ENCODE results near the gene LYAR. TPM values are rescaled to one million over a fixed set of nuclear protein-coding genes. Genes with fewer than 3 reads are reported as not detected.

LYAR gene
- total RNA-seq, 1 donor from 2014 or later, result 15.9 TPM

DNA sequence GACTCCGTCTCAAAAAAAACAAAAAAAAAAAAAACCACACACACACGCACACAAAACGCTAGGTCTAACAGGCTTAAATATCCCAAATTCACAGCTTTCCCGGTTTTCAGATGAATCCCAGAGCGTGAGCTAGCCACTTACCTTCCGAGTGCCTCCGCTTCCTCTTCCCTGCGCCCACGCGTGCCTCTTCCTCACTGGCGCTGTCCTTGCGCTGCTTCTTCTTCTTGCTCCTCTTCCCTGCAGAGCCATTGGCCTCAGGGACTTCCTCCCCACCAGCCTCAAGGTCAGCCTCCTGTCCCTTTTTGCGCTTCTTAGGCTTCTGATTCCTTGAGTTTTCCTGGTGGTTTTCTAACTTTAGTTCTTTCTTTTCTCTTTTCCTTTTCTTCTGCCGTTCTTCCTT lies 15.7 kb downstream of the LYAR start:
- ChIA-PET POLR2A (no interaction called here), CTCF (no interaction called here)
- no peak overlapping the region for H3K27ac Mint-ChIP-seq
- ATAC-seq (ENCODE audit: low read depth) (no peak), DNase-seq (no peak)
- peaks cover 81% of the 10 kb centered on the region for H3K36me3 Mint-ChIP-seq (ENCODE audit: low read depth)
- intact Hi-C loops (cut with micrococcal nuclease), result no loop called here
- no peak overlapping the region for H3K4me3 Mint-ChIP-seq
- no peaks in the 10 kb centered on the region for H3K9me3 Mint-ChIP-seq
- TF ChIP-seq, protein P1, sequence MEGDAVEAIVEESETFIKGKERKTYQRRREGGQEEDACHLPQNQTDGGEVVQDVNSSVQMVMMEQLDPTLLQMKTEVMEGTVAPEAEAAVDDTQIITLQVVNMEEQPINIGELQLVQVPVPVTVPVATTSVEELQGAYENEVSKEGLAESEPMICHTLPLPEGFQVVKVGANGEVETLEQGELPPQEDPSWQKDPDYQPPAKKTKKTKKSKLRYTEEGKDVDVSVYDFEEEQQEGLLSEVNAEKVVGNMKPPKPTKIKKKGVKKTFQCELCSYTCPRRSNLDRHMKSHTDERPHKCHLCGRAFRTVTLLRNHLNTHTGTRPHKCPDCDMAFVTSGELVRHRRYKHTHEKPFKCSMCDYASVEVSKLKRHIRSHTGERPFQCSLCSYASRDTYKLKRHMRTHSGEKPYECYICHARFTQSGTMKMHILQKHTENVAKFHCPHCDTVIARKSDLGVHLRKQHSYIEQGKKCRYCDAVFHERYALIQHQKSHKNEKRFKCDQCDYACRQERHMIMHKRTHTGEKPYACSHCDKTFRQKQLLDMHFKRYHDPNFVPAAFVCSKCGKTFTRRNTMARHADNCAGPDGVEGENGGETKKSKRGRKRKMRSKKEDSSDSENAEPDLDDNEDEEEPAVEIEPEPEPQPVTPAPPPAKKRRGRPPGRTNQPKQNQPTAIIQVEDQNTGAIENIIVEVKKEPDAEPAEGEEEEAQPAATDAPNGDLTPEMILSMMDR (IDR thresholded peaks at IDR 0.05), result no peak
- no peaks in the 10 kb centered on the region for H3K4me1 Mint-ChIP-seq
- H3K27me3 Mint-ChIP-seq, result no peaks in the 10 kb centered on the region

DNA sequence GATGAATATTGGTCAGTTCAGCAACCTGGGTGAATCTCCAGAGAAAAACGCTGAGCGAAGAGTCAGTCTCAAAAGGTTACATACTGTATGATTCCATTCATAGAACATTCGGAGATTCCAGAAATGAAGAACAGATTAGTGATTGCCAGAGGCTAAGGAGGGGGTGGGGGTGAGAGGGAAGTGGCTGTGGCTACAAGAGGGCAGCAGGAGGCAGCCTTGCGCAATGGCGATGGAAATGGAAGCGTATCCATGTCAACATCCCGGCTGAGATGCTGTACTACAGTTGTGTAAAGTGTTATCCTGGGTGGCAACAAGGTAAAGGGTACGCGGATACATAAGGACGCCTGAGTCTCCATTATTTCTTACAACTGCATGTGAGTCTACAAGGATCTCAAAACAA lies 18.0 kb downstream of the LYAR start:
- no peaks in the 10 kb centered on the region for H3K27me3 Mint-ChIP-seq
- no peaks in the 10 kb centered on the region for H3K9me3 Mint-ChIP-seq
- CTCF ChIA-PET, result no interaction called here
- intact Hi-C loops (cut with micrococcal nuclease), result no loop called here
- no peak overlapping the region for H3K27ac Mint-ChIP-seq
- H3K4me1 Mint-ChIP-seq, result no peaks in the 10 kb centered on the region
- POLR2A ChIA-PET, result no interaction called here
- H3K4me3 Mint-ChIP-seq, result no peak overlapping the region
- DNase-seq (no peak), ATAC-seq (ENCODE audit: low read depth) (no peak)
- H3K36me3 Mint-ChIP-seq (ENCODE audit: low read depth), result peaks cover 80% of the 10 kb centered on the region
- TF ChIP-seq, protein P1 (IDR thresholded peaks at IDR 0.05), result no peak

DNA sequence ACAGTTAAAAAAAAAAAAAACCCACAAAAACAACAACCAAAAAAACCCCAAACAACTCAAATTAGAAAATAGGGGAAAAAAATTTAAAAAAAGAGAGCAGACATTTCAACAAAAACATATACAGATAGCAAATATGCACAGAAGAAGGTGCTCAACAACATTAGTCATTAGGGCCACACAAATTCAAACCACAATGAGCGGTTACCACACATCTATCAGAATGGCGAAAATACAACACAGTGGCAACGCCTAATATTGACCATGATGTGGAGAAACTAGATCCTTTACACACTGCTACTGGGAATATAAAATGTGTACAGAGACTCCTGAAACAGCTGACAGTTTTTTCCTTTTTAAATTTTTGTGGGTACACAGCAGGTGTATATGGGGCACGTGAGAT lies 19.4 kb downstream of the LYAR start:
- CTCF ChIA-PET, result no interaction called here
- DNase-seq, result no peak
- no peak overlapping the region for H3K4me3 Mint-ChIP-seq
- H3K9me3 Mint-ChIP-seq, result no peaks in the 10 kb centered on the region
- TF ChIP-seq, protein P1 (IDR thresholded peaks at IDR 0.05), result no peak
- ATAC-seq (ENCODE audit: low read depth), result no peak
- POLR2A ChIA-PET, result no interaction called here
- no peaks in the 10 kb centered on the region for H3K4me1 Mint-ChIP-seq
- H3K27me3 Mint-ChIP-seq, result no peaks in the 10 kb centered on the region
- H3K27ac Mint-ChIP-seq, result no peak overlapping the region
- intact Hi-C loops (cut with micrococcal nuclease), result no loop called here
- peaks cover 70% of the 10 kb centered on the region for H3K36me3 Mint-ChIP-seq (ENCODE audit: low read depth)

DNA sequence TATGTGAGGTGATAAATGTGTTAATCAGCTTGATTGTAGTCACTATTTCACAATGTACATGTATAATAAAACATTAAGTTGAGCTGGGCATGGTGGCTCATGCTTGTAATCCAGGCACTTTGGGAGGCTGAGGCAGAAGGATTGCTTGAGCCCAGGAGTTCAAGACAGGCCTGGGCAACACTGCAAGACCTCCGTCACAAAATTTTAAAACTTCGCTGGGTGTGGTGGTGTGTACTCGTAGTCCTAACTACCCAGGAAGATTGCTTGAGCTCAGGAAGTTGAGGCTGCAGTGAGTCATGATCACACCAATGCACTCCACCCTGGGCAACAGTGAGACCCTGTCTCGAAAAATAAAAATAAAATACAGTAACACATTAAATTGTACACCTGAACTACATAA lies 20.1 kb downstream of the LYAR start:
- ChIA-PET POLR2A (no interaction called here), CTCF (no interaction called here)
- intact Hi-C loops (cut with micrococcal nuclease), result no loop called here
- Mint-ChIP-seq H3K36me3 (ENCODE audit: low read depth) (peaks cover 64% of the 10 kb centered on the region), H3K9me3 (no peaks in the 10 kb centered on the region), H3K27ac (no peak overlapping the region), H3K4me1 (no peaks in the 10 kb centered on the region), H3K4me3 (no peak overlapping the region), H3K27me3 (no peaks in the 10 kb centered on the region)
- TF ChIP-seq, protein P1 (IDR thresholded peaks at IDR 0.05), result no peak
- no peak for DNase-seq
- no peak for ATAC-seq (ENCODE audit: low read depth)

DNA sequence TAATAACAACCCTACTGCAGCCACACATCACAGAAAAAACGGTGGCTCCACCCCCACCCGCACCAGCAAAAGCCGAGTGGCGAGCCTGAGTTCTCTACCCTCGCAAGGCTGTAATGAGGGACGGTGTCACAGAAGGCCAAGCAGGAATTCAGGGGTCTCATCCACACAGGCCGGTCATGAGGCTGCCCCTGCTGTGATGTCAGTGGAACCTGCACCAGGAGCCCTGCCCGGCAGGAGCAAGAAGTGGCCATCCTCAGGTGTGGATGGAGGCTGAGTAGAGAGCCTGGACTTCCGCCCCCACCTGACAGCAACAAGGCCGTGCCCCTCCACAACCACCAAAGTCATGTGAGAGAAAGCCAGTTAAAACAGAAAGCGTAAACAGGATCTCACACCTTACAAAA lies 20.6 kb downstream of the LYAR start:
- TF ChIP-seq, protein P1 (IDR thresholded peaks at IDR 0.05), result no peak
- ChIA-PET CTCF (no interaction called here), POLR2A (no interaction called here)
- intact Hi-C loops (cut with micrococcal nuclease), result no loop called here
- no peaks in the 10 kb centered on the region for H3K9me3 Mint-ChIP-seq
- no peak for ATAC-seq (ENCODE audit: low read depth)
- DNase-seq, result no peak
- no peaks in the 10 kb centered on the region for H3K4me1 Mint-ChIP-seq
- no peak overlapping the region for H3K27ac Mint-ChIP-seq
- no peak overlapping the region for H3K4me3 Mint-ChIP-seq
- H3K36me3 Mint-ChIP-seq (ENCODE audit: low read depth), result peaks cover 59% of the 10 kb centered on the region
- H3K27me3 Mint-ChIP-seq, result no peaks in the 10 kb centered on the region
